Measurements from ENCODE around the gene B3GAT3. TPM values are rescaled to one million over a fixed set of nuclear protein-coding genes. Genes with fewer than 3 reads are reported as not detected.
"Not testable (repeated sequence)": the region's sequence is repeated elsewhere in the genome, so short reads cannot be mapped to it uniquely, and the experiment has no call there.

Gene B3GAT3
- polyA plus RNA-seq, 6 donors from 2014 or later = 26.1 to 43.9 (median 30.8) TPM

DNA sequence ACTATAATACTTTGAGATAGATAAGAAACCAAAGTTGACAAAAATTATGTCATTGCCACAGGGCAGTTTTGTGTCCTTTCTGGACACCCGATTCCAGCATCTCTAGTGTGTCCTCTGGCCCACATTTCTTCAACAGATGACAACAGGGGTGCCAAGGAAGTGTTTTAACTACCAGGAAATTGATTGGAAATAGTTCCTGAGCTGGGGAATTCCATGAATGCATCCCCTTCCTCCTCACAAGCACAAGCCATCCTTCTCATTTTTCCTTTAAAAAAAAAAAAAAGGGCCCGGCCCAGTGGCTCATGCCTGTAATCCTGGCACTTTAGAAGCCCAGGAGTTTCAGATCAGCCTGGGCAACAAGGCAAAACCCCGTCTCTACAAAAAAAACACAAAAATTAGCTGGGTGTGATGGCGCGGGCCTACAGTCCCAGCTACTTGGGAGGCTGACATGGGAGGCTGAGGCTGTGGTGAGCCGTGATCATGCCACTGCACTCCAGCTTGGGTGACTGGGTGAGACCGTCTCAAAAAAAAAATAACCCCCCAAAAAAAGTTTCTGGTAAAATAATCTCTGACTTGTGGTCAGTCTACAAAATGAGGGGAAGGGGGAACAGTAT is 797 bp upstream of the B3GAT3 start:
- H3K27me3 Mint-ChIP-seq = no peaks in the 10 kb centered on the region
- H3K36me3 Mint-ChIP-seq = peaks cover 0 to 25% of the 10 kb centered on the region in 2 donors
- ATAC-seq (ENCODE audit: low read depth in 2 of 2) = no peak
- no peaks in the 10 kb centered on the region for H3K9me3 Mint-ChIP-seq
- peaks cover 19 to 31% (median 20%) of the 10 kb centered on the region in 3 donors for H3K4me1 Mint-ChIP-seq
- no peak for DNase-seq
- H3K27ac Mint-ChIP-seq = peak overlapping the region; percentile 97 to 100 (median 98)
- H3K4me3 Mint-ChIP-seq = peak overlapping the region in 7 of 8 donors; percentile 91 to 97 (median 92)

DNA sequence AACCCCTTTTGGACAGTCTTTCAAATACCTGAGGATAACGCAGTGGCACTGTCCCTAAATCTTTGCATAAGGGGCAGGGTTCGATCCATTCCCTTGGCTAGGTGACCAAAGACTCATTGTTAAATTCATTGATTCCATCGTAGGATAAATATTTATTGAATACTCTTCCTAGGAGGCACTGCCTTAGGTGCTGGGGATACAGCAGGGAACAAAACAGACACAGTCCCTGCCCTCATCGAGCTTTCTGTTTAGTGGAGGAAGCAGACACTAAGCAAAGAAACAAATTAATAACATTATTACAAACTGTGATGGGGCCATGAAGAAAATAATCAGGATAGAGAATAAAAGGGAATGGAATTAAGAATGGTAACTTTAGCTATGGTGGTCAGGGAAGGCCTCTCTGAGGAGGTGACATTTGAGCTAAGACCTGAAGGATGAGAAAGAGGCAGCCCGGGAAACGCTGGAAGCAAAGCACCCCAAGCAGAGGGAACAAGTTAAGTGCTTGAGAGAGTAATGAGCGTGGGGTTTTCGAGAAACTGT is 689 bp downstream of the B3GAT3 start:
- ATAC-seq (ENCODE audit: low read depth in 2 of 2) (no peak), DNase-seq (no peak)
- H3K4me3 Mint-ChIP-seq = peak overlapping the region; percentile 91 to 98 (median 95)
- no peaks in the 10 kb centered on the region for H3K9me3 Mint-ChIP-seq
- peaks cover 0 to 14% of the 10 kb centered on the region in 2 donors for H3K36me3 Mint-ChIP-seq
- H3K4me1 Mint-ChIP-seq = peaks cover 19 to 31% (median 20%) of the 10 kb centered on the region in 3 donors
- peak overlapping the region; percentile 94 to 99 (median 98) for H3K27ac Mint-ChIP-seq
- no peaks in the 10 kb centered on the region for H3K27me3 Mint-ChIP-seq

DNA sequence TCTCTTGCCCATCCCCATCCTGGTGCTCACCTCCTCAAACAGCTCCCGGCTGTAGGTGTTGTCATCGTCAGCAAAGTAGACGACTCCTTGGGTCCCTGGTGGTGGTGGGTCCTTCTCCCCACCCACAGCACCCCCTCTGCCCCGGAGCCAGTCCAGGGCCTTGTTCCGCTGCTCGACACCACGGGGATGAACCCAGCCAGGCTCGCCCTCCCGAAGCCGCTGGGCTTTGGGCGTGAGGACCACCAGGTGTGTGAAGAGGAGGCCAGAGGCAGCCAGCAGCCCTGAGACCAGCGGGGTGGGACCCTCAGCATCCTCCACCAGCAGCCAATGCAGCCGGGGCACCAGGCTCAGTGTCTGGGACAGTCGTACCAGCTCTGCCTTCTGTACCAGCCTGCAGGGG is 4.8 kb downstream of the B3GAT3 start:
- H3K9me3 Mint-ChIP-seq; H3K4me3 Mint-ChIP-seq; DNase-seq; ATAC-seq (ENCODE audit: low read depth in 2 of 2); H3K36me3 Mint-ChIP-seq; H3K27me3 Mint-ChIP-seq: not testable (repeated sequence)
- Mint-ChIP-seq H3K27ac (peak overlapping the region in 1 of 6 donors; percentile 66), H3K4me1 (peaks cover 24 to 32% (median 30%) of the 10 kb centered on the region in 3 donors)

DNA sequence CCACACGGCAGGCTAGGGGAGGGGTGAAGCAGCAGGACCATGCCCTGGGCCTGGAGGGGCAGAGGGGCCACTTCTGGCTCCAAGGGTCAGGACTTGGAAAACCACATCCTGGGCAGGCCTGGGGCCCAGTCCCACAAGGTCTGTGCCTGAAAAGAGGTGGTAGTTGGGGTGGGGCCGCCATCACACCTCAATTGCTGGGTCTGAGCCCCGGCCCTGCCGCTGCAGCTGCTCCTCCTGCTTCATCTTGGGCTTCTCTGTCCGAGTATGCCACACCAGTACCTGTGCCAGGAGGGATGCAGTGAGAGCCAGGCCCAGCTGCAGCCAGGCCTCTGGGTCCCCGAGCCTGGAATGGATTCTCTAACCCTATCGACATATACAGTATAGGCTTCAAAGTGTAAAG is 6.3 kb downstream of the B3GAT3 start:
- ATAC-seq (ENCODE audit: low read depth in 2 of 2) = no peak
- Mint-ChIP-seq H3K9me3 (peaks cover 0 to 2% (median 0%) of the 10 kb centered on the region in 7 donors), H3K27ac (peak overlapping the region in 1 of 6 donors; percentile 96), H3K36me3 (no peaks in the 10 kb centered on the region), H3K27me3 (no peaks in the 10 kb centered on the region), H3K4me1 (peaks cover 21 to 34% (median 31%) of the 10 kb centered on the region in 3 donors), H3K4me3 (peak overlapping the region in 1 of 8 donors; percentile 15)
- no peak for DNase-seq

DNA sequence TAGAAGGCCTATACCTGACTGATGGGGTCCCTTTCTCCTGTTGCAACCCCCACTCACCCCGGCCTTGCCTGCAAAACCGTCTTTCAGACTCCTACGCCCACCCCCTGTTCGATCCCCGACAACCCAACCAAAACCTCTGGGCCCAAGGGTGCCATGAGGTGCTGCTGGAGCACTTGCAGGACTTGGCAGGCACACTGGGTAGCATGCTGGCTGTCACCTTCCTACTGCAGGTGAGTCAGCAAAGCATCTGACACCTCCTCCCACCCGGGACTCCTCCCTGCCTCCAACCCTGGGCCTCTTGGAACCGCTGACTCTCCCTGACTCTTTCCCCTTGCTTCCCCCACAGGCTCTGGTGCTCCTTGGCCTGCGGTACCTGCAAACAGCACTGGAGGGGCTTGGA is 7.5 kb downstream of the B3GAT3 start:
- Mint-ChIP-seq H3K4me3 (peak overlapping the region in 3 of 8 donors; percentile 71 to 85 (median 82)), H3K27ac (peak overlapping the region in 3 of 6 donors; percentile 9 to 96 (median 94)), H3K27me3 (no peaks in the 10 kb centered on the region), H3K4me1 (peaks cover 21 to 32% (median 29%) of the 10 kb centered on the region in 3 donors), H3K36me3 (no peaks in the 10 kb centered on the region), H3K9me3 (peaks cover 0 to 2% (median 0%) of the 10 kb centered on the region in 7 donors)
- no peak for ATAC-seq (ENCODE audit: low read depth in 2 of 2)
- no peak for DNase-seq

DNA sequence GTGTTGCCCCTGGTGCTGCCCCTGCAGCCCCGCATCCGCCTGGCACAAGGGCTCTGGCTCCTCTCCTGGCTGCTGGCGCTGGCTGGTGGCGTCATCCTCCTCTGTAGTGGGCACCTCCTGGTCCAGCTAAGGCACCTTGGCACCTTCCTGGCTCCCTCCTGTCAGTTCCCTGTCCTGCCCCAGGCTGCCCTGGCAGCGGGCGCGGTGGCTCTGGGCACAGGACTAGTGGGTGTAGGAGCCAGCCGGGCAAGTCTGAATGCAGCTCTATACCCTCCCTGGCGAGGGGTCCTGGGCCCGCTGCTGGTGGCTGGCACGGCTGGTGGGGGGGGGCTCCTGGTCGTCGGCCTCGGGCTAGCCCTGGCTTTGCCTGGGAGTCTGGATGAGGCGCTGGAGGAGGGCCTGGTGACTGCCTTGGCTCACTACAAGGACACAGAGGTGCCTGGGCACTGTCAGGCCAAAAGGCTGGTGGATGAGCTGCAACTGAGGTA is 8.5 kb downstream of the B3GAT3 start:
- H3K27ac Mint-ChIP-seq = peak overlapping the region; percentile 61 to 96 (median 90)
- H3K27me3 Mint-ChIP-seq = no peaks in the 10 kb centered on the region
- DNase-seq (no peak), ATAC-seq (ENCODE audit: low read depth in 2 of 2) (no peak)
- no peaks in the 10 kb centered on the region for H3K36me3 Mint-ChIP-seq
- peaks cover 26 to 39% (median 31%) of the 10 kb centered on the region in 3 donors for H3K4me1 Mint-ChIP-seq
- peak overlapping the region in 5 of 8 donors; percentile 23 to 85 (median 57) for H3K4me3 Mint-ChIP-seq
- peaks cover 0 to 2% (median 0%) of the 10 kb centered on the region in 7 donors for H3K9me3 Mint-ChIP-seq

DNA sequence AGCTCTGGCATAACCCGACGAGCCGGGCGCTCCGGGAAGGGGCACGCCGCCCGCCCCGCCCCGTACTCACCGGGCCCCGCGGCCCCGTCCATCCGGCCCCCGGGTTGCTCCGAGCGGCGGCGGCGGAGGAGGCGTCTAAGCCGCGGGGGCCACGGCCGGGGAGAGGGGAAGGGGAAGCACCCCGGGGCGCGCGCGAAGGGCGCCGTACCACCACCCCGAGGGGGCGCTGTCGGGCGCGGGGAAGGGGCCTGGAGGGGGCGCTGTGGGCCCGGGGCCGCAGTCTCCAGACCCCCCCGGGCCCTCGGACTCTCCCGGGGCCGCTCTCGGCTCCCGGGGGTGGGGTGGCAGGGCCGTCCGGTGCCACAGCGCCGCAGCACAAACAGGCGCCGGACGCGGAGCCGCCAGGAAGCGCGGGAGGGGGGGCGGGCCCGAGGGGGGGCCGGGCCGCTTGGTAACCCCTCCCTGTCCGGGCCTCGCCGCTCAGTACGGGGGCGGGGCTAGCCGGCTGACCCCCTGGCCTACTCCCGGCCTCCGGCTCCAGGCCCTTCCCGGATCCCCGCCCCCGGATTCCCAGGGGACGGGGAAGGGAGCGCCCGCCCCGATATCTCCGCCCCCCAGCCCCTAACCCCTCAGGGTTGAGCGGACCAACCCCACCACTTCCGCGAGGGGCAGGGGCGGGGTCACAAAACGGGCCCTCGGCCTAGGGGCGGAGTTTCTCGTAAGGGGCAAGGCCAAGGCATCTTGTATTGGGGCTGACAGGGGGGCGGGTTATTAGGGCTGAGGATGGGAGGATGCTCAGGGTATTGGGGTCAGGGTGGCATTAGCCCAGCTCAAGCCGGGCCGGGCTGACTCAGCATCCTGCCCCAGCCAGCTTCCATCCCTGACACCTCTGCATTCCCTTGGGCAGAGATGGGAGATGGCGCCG is 9.2 kb downstream of the B3GAT3 start, which contains the start of the genes EML3 and ROM1:
Gene EML3 (minus strand): TSS at position 410 of the 925 bp plus-strand sequence. CDS start 318 bp downstream, at position 92.
Gene ROM1 (plus strand): TSS at position 892 of the 925 bp plus-strand sequence. CDS start 25 bp downstream, at position 917.
- H3K27ac Mint-ChIP-seq = peak within 1 kb of the TSS; percentile 96 to 99 (median 99)
- DNase-seq (peak; percentile 93), ATAC-seq (ENCODE audit: low read depth in 2 of 2) (peak; percentile 75)
- H3K4me3 Mint-ChIP-seq = peak within 1 kb of the TSS; percentile 95 to 100 (median 98)
- H3K9me3 Mint-ChIP-seq = peaks cover 0 to 2% (median 0%) of the 10 kb centered on the region in 7 donors
- H3K27me3 Mint-ChIP-seq = no peaks in the 10 kb centered on the region
- peaks cover 5 to 6% of the 10 kb centered on the region in 2 donors for H3K36me3 Mint-ChIP-seq
- H3K4me1 Mint-ChIP-seq = peaks cover 32 to 46% (median 36%) of the 10 kb centered on the region in 3 donors

DNA sequence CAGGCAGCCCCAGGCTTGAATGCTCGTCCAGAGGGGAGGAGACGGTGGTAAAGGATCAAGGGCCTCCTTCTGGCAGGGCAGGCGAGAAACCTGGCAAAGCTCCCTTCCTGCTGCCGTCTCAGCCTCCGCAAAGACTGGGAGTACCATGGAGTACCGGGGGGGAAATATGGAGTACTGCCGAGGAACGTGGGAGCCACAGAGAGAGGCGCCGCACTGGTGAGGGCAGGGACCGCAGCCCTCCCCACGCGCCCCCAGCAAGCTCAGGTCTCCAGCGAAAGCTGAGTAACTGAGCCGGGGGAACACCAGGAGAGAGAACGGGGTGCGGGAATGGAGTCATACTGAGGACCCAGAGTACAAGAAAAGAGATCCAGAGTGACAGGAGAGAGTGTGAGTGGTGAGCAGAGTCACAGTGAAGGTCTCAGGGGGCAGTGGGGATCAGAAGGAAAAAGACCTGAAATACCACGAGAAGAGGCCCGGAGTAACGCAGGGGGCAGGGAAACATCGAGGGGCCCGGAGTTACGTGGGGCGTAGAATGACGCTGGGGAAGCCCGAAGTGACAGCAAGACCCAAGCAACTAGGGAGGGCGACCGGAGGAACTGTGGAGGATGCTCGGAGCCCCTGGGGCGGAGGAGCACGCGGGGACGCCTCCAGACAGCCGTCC is 10.0 kb downstream of the B3GAT3 start:
- H3K27me3 Mint-ChIP-seq = no peaks in the 10 kb centered on the region
- peak overlapping the region; percentile 95 to 100 (median 98) for H3K4me3 Mint-ChIP-seq
- peaks cover 33 to 48% (median 40%) of the 10 kb centered on the region in 3 donors for H3K4me1 Mint-ChIP-seq
- no peak for DNase-seq
- peak; percentile 54 to 59 for ATAC-seq (ENCODE audit: low read depth in 2 of 2)
- peak overlapping the region; percentile 96 to 99 (median 99) for H3K27ac Mint-ChIP-seq
- H3K36me3 Mint-ChIP-seq = peaks cover 5 to 7% of the 10 kb centered on the region in 2 donors
- H3K9me3 Mint-ChIP-seq = peaks cover 0 to 2% (median 0%) of the 10 kb centered on the region in 7 donors

DNA sequence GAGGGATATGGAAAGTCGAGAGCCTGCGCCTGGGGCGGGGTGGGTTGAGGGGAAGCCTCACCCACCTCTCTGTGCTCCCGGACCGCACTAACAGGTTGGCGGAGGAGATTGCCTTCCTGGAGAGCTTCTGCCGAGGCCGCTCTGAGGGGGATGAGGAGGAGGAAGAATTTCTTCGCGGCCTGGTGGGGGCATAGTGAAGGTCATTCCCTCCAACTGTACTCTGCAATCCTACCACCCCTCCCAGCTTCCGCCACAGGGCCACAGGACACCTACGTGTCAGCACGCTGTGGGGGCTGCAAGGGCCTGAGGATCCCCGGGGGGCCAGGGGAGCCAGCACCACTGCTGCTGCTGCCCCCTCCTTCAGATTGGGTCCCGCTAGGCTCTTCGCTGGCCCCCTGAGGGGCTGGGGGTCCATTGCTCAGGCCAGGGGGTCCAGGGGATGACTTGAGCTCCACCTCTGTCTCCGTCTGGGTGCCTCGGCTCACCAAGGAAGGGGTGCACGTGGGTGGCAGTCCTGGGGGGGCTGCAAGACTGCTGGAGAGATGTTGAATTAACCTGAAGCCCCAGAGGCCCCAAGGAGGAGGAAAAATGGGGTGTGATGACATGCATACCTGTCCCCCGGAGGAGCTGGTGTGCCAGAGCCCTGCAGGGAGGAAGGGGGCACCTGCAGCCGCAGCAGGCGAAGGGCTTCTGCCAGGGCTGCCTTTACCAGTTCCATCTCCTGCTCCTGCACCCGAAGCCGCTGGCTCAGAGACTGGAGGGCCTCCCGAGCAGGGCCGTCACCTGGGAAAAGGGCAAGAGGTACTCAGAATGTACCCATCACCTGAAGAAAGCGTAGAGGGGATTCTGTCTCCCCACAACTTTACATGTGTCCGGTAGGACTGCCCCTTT is 10.7 kb downstream of the B3GAT3 start:
- H3K27me3 Mint-ChIP-seq = no peaks in the 10 kb centered on the region
- no peak for DNase-seq
- peak overlapping the region in 5 of 6 donors; percentile 96 to 99 (median 99) for H3K27ac Mint-ChIP-seq
- peaks cover 0 to 2% (median 0%) of the 10 kb centered on the region in 7 donors for H3K9me3 Mint-ChIP-seq
- H3K4me1 Mint-ChIP-seq = peaks cover 33 to 48% (median 40%) of the 10 kb centered on the region in 3 donors
- no peak for ATAC-seq (ENCODE audit: low read depth in 2 of 2)
- peaks cover 5 to 7% of the 10 kb centered on the region in 2 donors for H3K36me3 Mint-ChIP-seq
- peak overlapping the region; percentile 95 to 100 (median 98) for H3K4me3 Mint-ChIP-seq

DNA sequence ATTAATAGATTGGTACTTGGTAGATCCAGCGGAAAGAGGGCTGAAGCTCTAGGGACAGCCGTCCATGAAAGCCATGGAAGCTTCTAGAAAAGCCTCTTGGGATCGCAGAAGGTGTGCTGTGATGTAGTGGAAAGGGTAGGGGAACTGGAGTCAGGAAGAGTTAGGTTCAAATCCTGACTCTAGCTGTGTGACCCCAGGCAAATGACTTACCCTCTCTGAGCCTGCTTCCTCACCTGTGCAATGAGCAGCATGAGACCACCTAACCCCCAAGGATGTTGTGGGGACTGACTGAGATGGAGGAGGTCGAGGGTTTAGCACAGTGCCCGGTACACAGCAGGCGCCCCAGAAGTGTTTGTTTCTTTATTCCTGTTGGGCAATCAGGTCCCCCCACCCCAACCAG is 11.4 kb downstream of the B3GAT3 start:
- H3K27ac Mint-ChIP-seq = peak overlapping the region in 4 of 6 donors; percentile 78 to 96 (median 85)
- DNase-seq = no peak
- H3K4me3 Mint-ChIP-seq = peak overlapping the region; percentile 36 to 100 (median 84)
- H3K9me3 Mint-ChIP-seq = peaks cover 0 to 2% (median 0%) of the 10 kb centered on the region in 7 donors
- peaks cover 5 to 7% of the 10 kb centered on the region in 2 donors for H3K36me3 Mint-ChIP-seq
- H3K4me1 Mint-ChIP-seq = peaks cover 33 to 48% (median 40%) of the 10 kb centered on the region in 3 donors
- no peak for ATAC-seq (ENCODE audit: low read depth in 2 of 2)
- H3K27me3 Mint-ChIP-seq = no peaks in the 10 kb centered on the region

DNA sequence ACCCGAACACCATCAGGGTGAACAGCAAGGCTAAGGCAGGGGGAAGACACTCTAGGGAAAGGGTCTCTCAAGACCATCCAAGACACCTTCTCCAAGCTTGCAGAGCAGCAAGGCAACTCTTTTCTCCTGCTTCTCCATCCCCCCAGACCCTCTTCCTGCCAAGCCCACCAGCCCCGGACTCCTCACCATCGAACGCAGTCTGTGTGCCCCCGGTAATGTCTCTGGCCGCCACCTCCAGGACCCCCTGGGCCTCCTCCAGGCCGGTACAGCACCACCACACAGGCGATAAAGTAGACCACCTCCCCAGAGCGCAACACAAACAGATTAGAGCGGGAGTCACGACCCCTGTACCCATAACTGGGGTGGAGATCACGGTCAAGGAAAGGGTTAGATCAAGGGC is 13.0 kb downstream of the B3GAT3 start:
- DNase-seq = no peak
- peaks cover 0 to 2% (median 0%) of the 10 kb centered on the region in 7 donors for H3K9me3 Mint-ChIP-seq
- peaks cover 5 to 7% of the 10 kb centered on the region in 2 donors for H3K36me3 Mint-ChIP-seq
- H3K4me1 Mint-ChIP-seq = peaks cover 29 to 49% (median 40%) of the 10 kb centered on the region in 3 donors
- H3K27me3 Mint-ChIP-seq = no peaks in the 10 kb centered on the region
- ATAC-seq (ENCODE audit: low read depth in 2 of 2) = no peak
- H3K4me3 Mint-ChIP-seq = peak overlapping the region in 3 of 8 donors; percentile 59 to 100 (median 84)
- peak overlapping the region in 1 of 6 donors; percentile 24 for H3K27ac Mint-ChIP-seq

Data from naive B cell (primary cell).